Fibroblast of pulmonary artery (primary cell): ENCODE data around the gene MUCL3.
"Not testable (repeated sequence)": the region's sequence is repeated elsewhere in the genome, so short reads cannot be mapped to it uniquely, and the experiment has no call there.

Source experiments
- DNase-seq: peaks from one replicate; pipeline ENCODE4 v3.0.0-alpha.2; 2010; ENCODE audit warnings: low read depth
- H3K4me3 ChIP-seq: replicated peaks from 2 replicates; pipeline ENCODE4 v1.5.1; 2011; ENCODE audit warnings: low read depth, mild to moderate bottlenecking, control low read depth, low read length, moderate library complexity
- CTCF ChIP-seq: IDR thresholded peaks from 2 replicates; pipeline ENCODE4 v1.5.1; 2011; ENCODE audit warnings: mild to moderate bottlenecking, control low read depth, low read length, inconsistent platforms; ENCODE audit errors: missing control alignments

MUCL3 gene

GRCh38 chr6:30926644-30927043 is 14.1 kb upstream of the MUCL3 start:
- no peak for DNase-seq
- no peak overlapping the region for H3K4me3 ChIP-seq
- TF ChIP-seq CTCF: no peak

- not testable (repeated sequence) for H3K4me3 ChIP-seq, DNase-seq
Measured at GRCh38 chr6:30927080-30927479, 13.7 kb upstream of the MUCL3 start.

- no peak for DNase-seq
- no peak for TF ChIP-seq CTCF
- H3K4me3 ChIP-seq: no peak overlapping the region
Measured at GRCh38 chr6:30928677-30929076, 12.1 kb upstream of the MUCL3 start.

- H3K4me3 ChIP-seq: no peak overlapping the region
- no peak for TF ChIP-seq CTCF
- DNase-seq: no peak
Measured at GRCh38 chr6:30930506-30930905, 10.3 kb upstream of the MUCL3 start.

- no peak overlapping the region for H3K4me3 ChIP-seq
- no peak for TF ChIP-seq CTCF
- DNase-seq: no peak
Measured at GRCh38 chr6:30931272-30931671, 9.5 kb upstream of the MUCL3 start.

- H3K4me3 ChIP-seq: no peak within 1 kb of the TSS
- TF ChIP-seq CTCF: no peak
- no peak for DNase-seq
Measured at GRCh38 chr6:30931969-30932645, 8.7 kb upstream of the MUCL3 start, which contains the start of gene SFTA2. TSS of gene SFTA2 (minus strand) at chr6:30932170. CDS start at chr6:30932096, 74 bp downstream.

GRCh38 chr6:30932665-30933365 is 8.0 kb upstream of the MUCL3 start:
- H3K4me3 ChIP-seq: no peak overlapping the region
- TF ChIP-seq CTCF: no peak
- no peak for DNase-seq
